Measurements from ENCODE around the gene MYL6B.

MYL6B gene

GRCh38 chr12:56186957-56187356 is 34.6 kb downstream of the MYL6B start:
- no peak overlapping the region for H3K4me3 ChIP-seq (ENCODE audit: low read depth, low read length)
- H3K9me3 ChIP-seq (ENCODE audit: control insufficient read depth, low read length): no peaks in the 10 kb centered on the region
- no peaks in the 10 kb centered on the region for H3K27me3 ChIP-seq (ENCODE audit: control insufficient read depth, insufficient read depth, low read length)
- TF ChIP-seq CTCF (IDR thresholded peaks at IDR 0.05): no peak
- peaks cover 10% of the 10 kb centered on the region for H3K79me2 ChIP-seq
- no peak overlapping the region for H3K4me2 ChIP-seq (ENCODE audit: low read length)
- H3K27ac ChIP-seq: no peak overlapping the region
- H2AFZ ChIP-seq: no peak overlapping the region
- H3K4me1 ChIP-seq: peaks cover 6% of the 10 kb centered on the region
- H3K36me3 ChIP-seq (ENCODE audit: control insufficient read depth, insufficient read depth, low read length): no peaks in the 10 kb centered on the region
- H3K9ac ChIP-seq: no peak overlapping the region

- Histone ChIP-seq H3K4me1 (peaks cover 6% of the 10 kb centered on the region), H3K27ac (peak overlapping the region; percentile 16), H3K9ac (peak overlapping the region; percentile 55), H3K9me3 (ENCODE audit: control insufficient read depth, low read length) (no peaks in the 10 kb centered on the region), H3K27me3 (ENCODE audit: control insufficient read depth, insufficient read depth, low read length) (no peaks in the 10 kb centered on the region), H3K4me3 (ENCODE audit: low read depth, low read length) (peak overlapping the region; percentile 71), H3K36me3 (ENCODE audit: control insufficient read depth, insufficient read depth, low read length) (no peaks in the 10 kb centered on the region), H3K4me2 (ENCODE audit: low read length) (peak overlapping the region; percentile 89), H3K79me2 (peaks cover 10% of the 10 kb centered on the region), H2AFZ (peak overlapping the region; percentile 79)
- no peak for TF ChIP-seq CTCF (IDR thresholded peaks at IDR 0.05)
These were observed 35.9 kb downstream of the MYL6B start for GRCh38 chr12:56188131-56188777.

GRCh38 chr12:56188778-56189098 is 36.4 kb downstream of the MYL6B start:
- Histone ChIP-seq H3K9me3 (ENCODE audit: control insufficient read depth, low read length) (no peaks in the 10 kb centered on the region), H3K27ac (peak overlapping the region; percentile 16), H3K4me3 (ENCODE audit: low read depth, low read length) (peak overlapping the region; percentile 71), H3K4me1 (peaks cover 6% of the 10 kb centered on the region), H3K27me3 (ENCODE audit: control insufficient read depth, insufficient read depth, low read length) (no peaks in the 10 kb centered on the region), H3K4me2 (ENCODE audit: low read length) (peak overlapping the region; percentile 89), H3K9ac (peak overlapping the region; percentile 55), H3K36me3 (ENCODE audit: control insufficient read depth, insufficient read depth, low read length) (no peaks in the 10 kb centered on the region), H2AFZ (peak overlapping the region; percentile 79), H3K79me2 (peaks cover 10% of the 10 kb centered on the region)
- TF ChIP-seq CTCF (IDR thresholded peaks at IDR 0.05): no peak

- H3K36me3 ChIP-seq (ENCODE audit: control insufficient read depth, insufficient read depth, low read length): no peaks in the 10 kb centered on the region
- H3K4me2 ChIP-seq (ENCODE audit: low read length): peak within 1 kb of the TSS; percentile 89
- H3K4me1 ChIP-seq: peaks cover 6% of the 10 kb centered on the region
- H3K79me2 ChIP-seq: peaks cover 10% of the 10 kb centered on the region
- TF ChIP-seq CTCF (IDR thresholded peaks at IDR 0.05): peak; percentile 63
- no peaks in the 10 kb centered on the region for H3K27me3 ChIP-seq (ENCODE audit: control insufficient read depth, insufficient read depth, low read length)
- H3K4me3 ChIP-seq (ENCODE audit: low read depth, low read length): peak within 1 kb of the TSS; percentile 73
- peak within 1 kb of the TSS; percentile 94 for H3K27ac ChIP-seq
- H2AFZ ChIP-seq: peak within 1 kb of the TSS; percentile 100
- H3K9me3 ChIP-seq (ENCODE audit: control insufficient read depth, low read length): no peaks in the 10 kb centered on the region
- H3K9ac ChIP-seq: peak within 1 kb of the TSS; percentile 55
These were observed 36.9 kb downstream of the MYL6B start, which contains the start of gene SMARCC2 for GRCh38 chr12:56189099-56189917. Gene SMARCC2 (minus strand): TSS chr12:56189483. CDS start chr12:56189461, 22 bp downstream.

All from parathyroid adenoma (tissue), 2 donors.